GM12872 (cell line): Measurements from ENCODE around the gene CLBA1.

Source experiments
- TF ChIP-seq, protein P1 (sequence below): IDR thresholded peaks from 3 replicates; pipeline ENCODE4 v1.5.1; 2011; ENCODE audit warnings: low read depth, mild to moderate bottlenecking, low read length, moderate library complexity; ENCODE audit not compliant: insufficient read depth

The CLBA1 gene

DNA sequence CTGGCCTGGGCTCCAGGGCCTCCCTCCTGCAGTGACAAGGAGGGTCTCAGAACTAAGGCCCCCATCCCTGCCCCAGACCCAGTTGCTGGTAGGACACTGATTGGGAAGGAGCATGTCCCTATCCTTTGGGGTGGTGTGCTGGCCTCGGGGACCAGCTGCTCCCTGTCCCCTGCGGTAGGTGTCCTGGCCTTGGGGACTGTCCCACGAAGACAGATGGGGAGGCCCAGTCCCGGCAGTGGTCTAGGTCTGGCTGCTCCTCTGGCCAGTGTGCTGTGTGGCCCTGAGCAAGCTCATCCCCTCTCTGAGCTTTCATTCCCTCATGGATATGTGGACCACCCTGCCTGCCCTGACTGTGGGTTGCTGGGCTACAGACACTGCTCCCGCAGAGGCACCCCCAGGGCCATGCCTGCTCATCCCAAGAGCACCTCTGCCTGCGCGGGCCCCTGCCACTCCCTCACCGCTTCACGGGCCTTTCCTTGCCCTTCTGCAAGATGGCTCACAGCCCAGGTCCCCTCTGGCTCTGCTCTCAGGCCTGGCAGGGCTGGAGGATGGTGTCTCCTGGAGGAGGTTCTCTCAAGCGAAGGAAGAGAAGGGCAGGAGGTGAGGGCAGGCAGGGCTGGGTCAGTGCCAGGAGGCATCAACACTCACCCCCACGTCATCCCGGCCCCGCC is 19.9 kb upstream of the CLBA1 start:
- TF ChIP-seq, protein P1, sequence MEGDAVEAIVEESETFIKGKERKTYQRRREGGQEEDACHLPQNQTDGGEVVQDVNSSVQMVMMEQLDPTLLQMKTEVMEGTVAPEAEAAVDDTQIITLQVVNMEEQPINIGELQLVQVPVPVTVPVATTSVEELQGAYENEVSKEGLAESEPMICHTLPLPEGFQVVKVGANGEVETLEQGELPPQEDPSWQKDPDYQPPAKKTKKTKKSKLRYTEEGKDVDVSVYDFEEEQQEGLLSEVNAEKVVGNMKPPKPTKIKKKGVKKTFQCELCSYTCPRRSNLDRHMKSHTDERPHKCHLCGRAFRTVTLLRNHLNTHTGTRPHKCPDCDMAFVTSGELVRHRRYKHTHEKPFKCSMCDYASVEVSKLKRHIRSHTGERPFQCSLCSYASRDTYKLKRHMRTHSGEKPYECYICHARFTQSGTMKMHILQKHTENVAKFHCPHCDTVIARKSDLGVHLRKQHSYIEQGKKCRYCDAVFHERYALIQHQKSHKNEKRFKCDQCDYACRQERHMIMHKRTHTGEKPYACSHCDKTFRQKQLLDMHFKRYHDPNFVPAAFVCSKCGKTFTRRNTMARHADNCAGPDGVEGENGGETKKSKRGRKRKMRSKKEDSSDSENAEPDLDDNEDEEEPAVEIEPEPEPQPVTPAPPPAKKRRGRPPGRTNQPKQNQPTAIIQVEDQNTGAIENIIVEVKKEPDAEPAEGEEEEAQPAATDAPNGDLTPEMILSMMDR: no peak

- TF ChIP-seq, protein P1: no peak
Observed at GRCh38 chr14:104966261-104966865, 19.2 kb upstream of the CLBA1 start.

DNA sequence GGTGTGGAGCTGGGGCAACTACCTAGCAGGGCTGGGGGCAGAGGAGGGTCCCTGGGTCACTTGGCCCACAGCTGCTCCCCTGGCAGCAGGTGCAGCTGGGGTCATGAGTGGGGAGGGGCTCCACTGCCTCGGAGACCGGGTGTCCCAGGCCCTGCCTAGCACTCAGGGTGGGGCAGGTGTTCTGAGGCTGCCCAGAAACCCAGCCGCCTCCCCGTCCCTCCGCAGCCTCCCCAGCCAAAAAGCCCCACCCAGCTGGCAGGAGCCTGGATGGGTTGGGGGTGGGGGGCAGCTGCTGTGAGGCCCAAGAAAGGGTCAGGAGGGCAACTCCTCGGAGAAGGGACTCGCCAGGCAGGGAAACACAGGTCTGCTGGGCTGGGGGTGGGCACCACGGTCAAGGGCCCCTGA is 18.6 kb upstream of the CLBA1 start:
- TF ChIP-seq, protein P1: no peak

- TF ChIP-seq, protein P1: no peak
Observed at GRCh38 chr14:104967386-104968152, 18.0 kb upstream of the CLBA1 start.

- TF ChIP-seq, protein P1: no peak
Observed at GRCh38 chr14:104968153-104968527, 17.4 kb upstream of the CLBA1 start.

- TF ChIP-seq, protein P1: no peak
Observed at GRCh38 chr14:104968541-104969401, 16.8 kb upstream of the CLBA1 start.
